GM23338 (cell line): ENCODE measurements around the gene NDRG2.

Source experiments
- CREB1 ChIP-seq: fragments of 250-450 bp; sonication (Bioruptor Pico); IDR thresholded peaks from 2 replicates; pipeline ENCODE4 v1.5.0; 2020; ENCODE audit warnings: low read depth, mild to moderate bottlenecking, moderate library complexity
- CTCF ChIP-seq, 2 experiments: fragments of 200-600 bp in 1 of 2; sonication (generic) in 1 of 2; conservative IDR thresholded peaks; 2 replicates each; pipeline versions ENCODE4 v1.5.1 to v1.6.1; 2016 to 2017; ENCODE audit warnings: antibody characterized with exemption in 2 of 2, low read depth in 2 of 2, mild to moderate bottlenecking in 2 of 2, moderate library complexity in 1 of 2
- EZH2 ChIP-seq: fragments of 200-600 bp; sonication (generic); IDR thresholded peaks from one replicate; pipeline ENCODE4 v1.8.0; 2017; ENCODE audit warnings: antibody characterized with exemption, mild to moderate bottlenecking, low read depth; ENCODE audit not compliant: unreplicated experiment
- EZH2phosphoT487 ChIP-seq: fragments of 200-600 bp; sonication (generic); IDR thresholded peaks from one replicate; pipeline ENCODE4 v1.8.1; 2018; ENCODE audit warnings: antibody characterized with exemption; ENCODE audit not compliant: unreplicated experiment
- JUNB ChIP-seq: IDR thresholded peaks from one replicate; pipeline ENCODE4 v1.6.1; 2016; ENCODE audit warnings: antibody characterized with exemption; ENCODE audit not compliant: unreplicated experiment
- NANOG ChIP-seq: IDR thresholded peaks from 2 replicates; pipeline ENCODE4 v1.6.1; 2016; ENCODE audit warnings: antibody characterized with exemption, borderline replicate concordance
- POLR2AphosphoS5 ChIP-seq: IDR thresholded peaks from 2 replicates; pipeline ENCODE4 v1.6.1; 2016; ENCODE audit warnings: antibody characterized with exemption, low read depth
- STAT1 ChIP-seq: IDR thresholded peaks from one replicate; pipeline ENCODE4 v1.6.1; 2016; ENCODE audit warnings: antibody characterized with exemption; ENCODE audit not compliant: unreplicated experiment
- ZNF331 ChIP-seq: fragments of 250-450 bp; sonication (Bioruptor Pico); IDR thresholded peaks from 2 replicates; pipeline ENCODE4 v1.5.0; 2020; ENCODE audit warnings: low read depth, mild to moderate bottlenecking, moderate library complexity
- TF ChIP-seq, protein P1 (sequence below): IDR thresholded peaks from one replicate; pipeline ENCODE4 v1.6.1; 2018; ENCODE audit warnings: antibody characterized with exemption; ENCODE audit not compliant: unreplicated experiment
- TF ChIP-seq, protein P2 (sequence below): IDR thresholded peaks from 2 replicates; pipeline ENCODE4 v1.6.1; 2016; ENCODE audit warnings: antibody characterized with exemption

- TF ChIP-seq CREB1 (CRISPR knock-in tag), result no peak
- TF ChIP-seq EZH2, result no peak
- TF ChIP-seq EZH2phosphoT487, result no peak
- no peak for TF ChIP-seq CTCF (conservative IDR thresholded peaks at IDR 0.05; ENCODE audit: low read depth in 2 of 2)
- TF ChIP-seq, protein P1, sequence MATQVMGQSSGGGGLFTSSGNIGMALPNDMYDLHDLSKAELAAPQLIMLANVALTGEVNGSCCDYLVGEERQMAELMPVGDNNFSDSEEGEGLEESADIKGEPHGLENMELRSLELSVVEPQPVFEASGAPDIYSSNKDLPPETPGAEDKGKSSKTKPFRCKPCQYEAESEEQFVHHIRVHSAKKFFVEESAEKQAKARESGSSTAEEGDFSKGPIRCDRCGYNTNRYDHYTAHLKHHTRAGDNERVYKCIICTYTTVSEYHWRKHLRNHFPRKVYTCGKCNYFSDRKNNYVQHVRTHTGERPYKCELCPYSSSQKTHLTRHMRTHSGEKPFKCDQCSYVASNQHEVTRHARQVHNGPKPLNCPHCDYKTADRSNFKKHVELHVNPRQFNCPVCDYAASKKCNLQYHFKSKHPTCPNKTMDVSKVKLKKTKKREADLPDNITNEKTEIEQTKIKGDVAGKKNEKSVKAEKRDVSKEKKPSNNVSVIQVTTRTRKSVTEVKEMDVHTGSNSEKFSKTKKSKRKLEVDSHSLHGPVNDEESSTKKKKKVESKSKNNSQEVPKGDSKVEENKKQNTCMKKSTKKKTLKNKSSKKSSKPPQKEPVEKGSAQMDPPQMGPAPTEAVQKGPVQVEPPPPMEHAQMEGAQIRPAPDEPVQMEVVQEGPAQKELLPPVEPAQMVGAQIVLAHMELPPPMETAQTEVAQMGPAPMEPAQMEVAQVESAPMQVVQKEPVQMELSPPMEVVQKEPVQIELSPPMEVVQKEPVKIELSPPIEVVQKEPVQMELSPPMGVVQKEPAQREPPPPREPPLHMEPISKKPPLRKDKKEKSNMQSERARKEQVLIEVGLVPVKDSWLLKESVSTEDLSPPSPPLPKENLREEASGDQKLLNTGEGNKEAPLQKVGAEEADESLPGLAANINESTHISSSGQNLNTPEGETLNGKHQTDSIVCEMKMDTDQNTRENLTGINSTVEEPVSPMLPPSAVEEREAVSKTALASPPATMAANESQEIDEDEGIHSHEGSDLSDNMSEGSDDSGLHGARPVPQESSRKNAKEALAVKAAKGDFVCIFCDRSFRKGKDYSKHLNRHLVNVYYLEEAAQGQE, result no peak
- no peak for TF ChIP-seq POLR2AphosphoS5
- TF ChIP-seq, protein P2, sequence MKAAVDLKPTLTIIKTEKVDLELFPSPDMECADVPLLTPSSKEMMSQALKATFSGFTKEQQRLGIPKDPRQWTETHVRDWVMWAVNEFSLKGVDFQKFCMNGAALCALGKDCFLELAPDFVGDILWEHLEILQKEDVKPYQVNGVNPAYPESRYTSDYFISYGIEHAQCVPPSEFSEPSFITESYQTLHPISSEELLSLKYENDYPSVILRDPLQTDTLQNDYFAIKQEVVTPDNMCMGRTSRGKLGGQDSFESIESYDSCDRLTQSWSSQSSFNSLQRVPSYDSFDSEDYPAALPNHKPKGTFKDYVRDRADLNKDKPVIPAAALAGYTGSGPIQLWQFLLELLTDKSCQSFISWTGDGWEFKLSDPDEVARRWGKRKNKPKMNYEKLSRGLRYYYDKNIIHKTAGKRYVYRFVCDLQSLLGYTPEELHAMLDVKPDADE, result no peak
- TF ChIP-seq ZNF331 (CRISPR knock-in tag), result no peak
- no peak for TF ChIP-seq JUNB
- no peak for TF ChIP-seq STAT1
- TF ChIP-seq NANOG, result no peak
These were observed 5.1 kb upstream of the NDRG2 start, which contains the start of gene TPPP2 for GRCh38 chr14:21029917-21030316.
